GM19463 (cell line): ENCODE data around the gene TUT4.

Source experiments
- ATAC-seq: cut with Tn5 transposase; IDR thresholded peaks from one replicate; pipeline ENCODE4 v1.9.1; 2021; ENCODE audit warnings: mild to moderate bottlenecking, moderate library complexity; ENCODE audit not compliant: unreplicated experiment

TUT4 gene

GRCh38 chr1:52533713-52534112 lies 19.2 kb downstream of the TUT4 start:
- no peak for ATAC-seq

GRCh38 chr1:52532731-52533327 lies 20.1 kb downstream of the TUT4 start:
- no peak for ATAC-seq

- ATAC-seq = no peak
These were observed 20.6 kb downstream of the TUT4 start for GRCh38 chr1:52532247-52532646.

- ATAC-seq = no peak
These were observed 21.5 kb downstream of the TUT4 start for GRCh38 chr1:52531249-52531872.

- no peak for ATAC-seq
These were observed 22.2 kb downstream of the TUT4 start for GRCh38 chr1:52530563-52531144.

GRCh38 chr1:52523376-52523775 lies 29.5 kb downstream of the TUT4 start:
- ATAC-seq = no peak

- no peak for ATAC-seq
These were observed 32.7 kb downstream of the TUT4 start for GRCh38 chr1:52520148-52520547.

GRCh38 chr1:52518962-52519361 lies 33.9 kb downstream of the TUT4 start:
- ATAC-seq = no peak

GRCh38 chr1:52511851-52512615 lies 40.9 kb downstream of the TUT4 start:
- ATAC-seq = no peak

GRCh38 chr1:52511439-52511838 lies 41.5 kb downstream of the TUT4 start:
- no peak for ATAC-seq

GRCh38 chr1:52506920-52507546 lies 45.9 kb downstream of the TUT4 start:
- no peak for ATAC-seq

GRCh38 chr1:52506349-52506748 lies 46.5 kb downstream of the TUT4 start:
- ATAC-seq = no peak

GRCh38 chr1:52504720-52505119 lies 48.2 kb downstream of the TUT4 start:
- ATAC-seq = no peak

- ATAC-seq = no peak
These were observed 49.2 kb downstream of the TUT4 start for GRCh38 chr1:52503706-52504105.

GRCh38 chr1:52502789-52503188 lies 50.1 kb downstream of the TUT4 start:
- no peak for ATAC-seq

- ATAC-seq = no peak
These were observed 65.3 kb downstream of the TUT4 start for GRCh38 chr1:52487632-52488031.

GRCh38 chr1:52482326-52483004 lies 70.4 kb downstream of the TUT4 start:
- no peak for ATAC-seq

- ATAC-seq = no peak
These were observed 73.8 kb downstream of the TUT4 start for GRCh38 chr1:52479076-52479475.

- no peak for ATAC-seq
These were observed 75.0 kb downstream of the TUT4 start for GRCh38 chr1:52477876-52478275.

- no peak for ATAC-seq
These were observed 75.9 kb downstream of the TUT4 start for GRCh38 chr1:52476943-52477342.

- ATAC-seq = no peak
These were observed 78.1 kb downstream of the TUT4 start for GRCh38 chr1:52474807-52475206.
